Liver (tissue), 9 donors: ENCODE results near the gene PPP6R3. TPM values are rescaled to one million over a fixed set of nuclear protein-coding genes. Genes with fewer than 3 reads are reported as not detected.
"Not testable (repeated sequence)": the region's sequence is repeated elsewhere in the genome, so short reads cannot be mapped to it uniquely, and the experiment has no call there.

Source experiments
- DNase-seq: peaks from one replicate; pipeline ENCODE4 v3.0.0-alpha.2; 2017; ENCODE audit warnings: low spot score
- H3K27ac ChIP-seq, 2 donors: one replicate each; pipeline ENCODE4 v1.7.0; 2013; ENCODE audit warnings: inconsistent platforms in 2 of 2, low read length in 2 of 2, control low read depth in 1 of 2, low read depth in 1 of 2, mild to moderate bottlenecking in 1 of 2
- H3K27me3 ChIP-seq, 4 donors: one replicate each; pipeline versions ENCODE4 v1.6.1 to v1.7.0; 2013; ENCODE audit warnings: low read length in 3 of 4, inconsistent platforms in 1 of 4, mild to moderate bottlenecking in 1 of 4, moderate library complexity in 1 of 4; ENCODE audit not compliant: control insufficient read depth in 4 of 4, insufficient read depth in 4 of 4
- H3K36me3 ChIP-seq, 4 donors: one replicate each; pipeline versions ENCODE4 v1.6.1 to v1.7.0; 2013; ENCODE audit warnings: low read length in 3 of 4, mild to moderate bottlenecking in 3 of 4, low read depth in 1 of 4, moderate library complexity in 1 of 4; ENCODE audit not compliant: control insufficient read depth in 4 of 4, insufficient read depth in 3 of 4
- H3K4me1 ChIP-seq, 4 donors: one replicate each; pipeline versions ENCODE4 v1.6.1 to v1.7.0; 2013; ENCODE audit warnings: low read length in 3 of 4, mild to moderate bottlenecking in 3 of 4, moderate library complexity in 1 of 4; ENCODE audit not compliant: control insufficient read depth in 4 of 4, insufficient read depth in 4 of 4
- H3K4me3 ChIP-seq, 3 donors: one replicate each; pipeline versions ENCODE4 v1.6.1 to v1.7.0; 2013; ENCODE audit warnings: low read length in 3 of 3, control low read depth in 1 of 3, low read depth in 1 of 3, mild to moderate bottlenecking in 1 of 3
- H3K9ac ChIP-seq, 2 donors: one replicate each; pipeline ENCODE4 v1.7.0; 2013; ENCODE audit warnings: low read length in 2 of 2, mild to moderate bottlenecking in 2 of 2, moderate library complexity in 2 of 2, control low read depth in 1 of 2, low read depth in 1 of 2
- H3K9me3 ChIP-seq, 4 donors: one replicate each; pipeline versions ENCODE4 v1.6.1 to v1.7.0; 2013; ENCODE audit warnings: low read length in 3 of 4; ENCODE audit not compliant: control insufficient read depth in 4 of 4
- EGR1 ChIP-seq, 2 donors: IDR thresholded peaks; 2 replicates each; pipeline ENCODE4 v1.6.1; 2016 to 2018; ENCODE audit warnings: antibody characterized with exemption in 2 of 2, low read depth in 2 of 2
- FOXA1 ChIP-seq: IDR thresholded peaks from 2 replicates; pipeline ENCODE4 v1.6.1; 2016; ENCODE audit warnings: antibody characterized with exemption
- FOXA2 ChIP-seq: IDR thresholded peaks from 2 replicates; pipeline ENCODE4 v1.6.1; 2016; ENCODE audit warnings: antibody characterized with exemption
- GABPA ChIP-seq, 2 donors: IDR thresholded peaks in 1 of 2; conservative IDR thresholded peaks in 1 of 2; 2 replicates each; pipeline ENCODE4 v1.6.1; 2016; ENCODE audit warnings: antibody characterized with exemption in 2 of 2, mild to moderate bottlenecking in 1 of 2, moderate library complexity in 1 of 2
- HNF4A ChIP-seq, 2 donors: conservative IDR thresholded peaks; 2 replicates each; pipeline ENCODE4 v1.6.1; 2016; ENCODE audit warnings: antibody characterized with exemption in 2 of 2, mild to moderate bottlenecking in 2 of 2
- NR2F2 ChIP-seq: IDR thresholded peaks from 2 replicates; pipeline ENCODE4 v1.6.1; 2016; ENCODE audit warnings: antibody characterized with exemption
- REST ChIP-seq: IDR thresholded peaks from 2 replicates; pipeline ENCODE4 v1.6.1; 2016; ENCODE audit warnings: antibody characterized with exemption, mild to moderate bottlenecking
- RXRA ChIP-seq, 2 donors: IDR thresholded peaks; 2 replicates each; pipeline ENCODE4 v1.6.1; 2017 to 2018; ENCODE audit warnings: antibody characterized with exemption in 2 of 2, mild to moderate bottlenecking in 1 of 2
- SP1 ChIP-seq: IDR thresholded peaks from 2 replicates; pipeline ENCODE4 v1.6.1; 2018; ENCODE audit warnings: antibody characterized with exemption, mild to moderate bottlenecking
- YY1 ChIP-seq: IDR thresholded peaks from 2 replicates; pipeline ENCODE4 v1.6.1; 2016; ENCODE audit warnings: antibody characterized with exemption, mild to moderate bottlenecking
- WGBS: extraction: QIAGEN DNeasy Blood & Tissue Kit; methylation state at CpG from one replicate; pipeline ENCODE4 v1.1.7; 2013; 5-methylcytosine and 5-hydroxymethylcytosine counted together
- polyA plus RNA-seq, 2 donors: library from polyadenylated mRNA; stranded (reverse) in 1 of 2; unstranded in 1 of 2; fragments of 200-250 nt in 1 of 2; fragments of >200 nt in 1 of 2; fragmentation: Nextera tagmentation in 1 of 2; extraction: Ambion mirVana in 1 of 2; gene quantifications; one replicate each; pipeline versions ENCODE4 v1.2.1 to v1.2.3, GENCODE V29; 2013 to 2015
- total RNA-seq, 2 donors: library from RNA; depleted of rRNA; stranded (reverse); fragments of >200 nt; gene quantifications; one replicate each; pipeline ENCODE4 v1.2.3, GENCODE V29; 2014
- TF ChIP-seq, protein P1 (sequence below): fragments of 150-350 bp; IDR thresholded peaks from 2 replicates; pipeline ENCODE4 v1.5.1; 2017; ENCODE audit warnings: improper control_type of control experiment, low read depth, low read length; ENCODE audit not compliant: missing input control
- TF ChIP-seq, protein P2 (sequence below): IDR thresholded peaks from 2 replicates; pipeline ENCODE4 v1.6.1; 2016; ENCODE audit warnings: antibody characterized with exemption
- donor health status: healthy.
- donor health status: healthy.
- donor health status: healthy.
- donor health status: healthy.
- donor health status: healthy.

Gene PPP6R3
- total and polyA plus RNA-seq, 4 donors: 12.3 to 101 (median 58.1) TPM

- H3K27me3 ChIP-seq: no peaks in the 10 kb centered on the region
- no peak overlapping the region for H3K9ac ChIP-seq
- no peak overlapping the region for H3K4me3 ChIP-seq
- TF ChIP-seq EGR1 (IDR thresholded peaks at IDR 0.05; ENCODE audit: low read depth in 2 of 2): no peak
- TF ChIP-seq YY1: no peak
- no peak for TF ChIP-seq HNF4A (conservative IDR thresholded peaks at IDR 0.05)
- TF ChIP-seq, protein P1, sequence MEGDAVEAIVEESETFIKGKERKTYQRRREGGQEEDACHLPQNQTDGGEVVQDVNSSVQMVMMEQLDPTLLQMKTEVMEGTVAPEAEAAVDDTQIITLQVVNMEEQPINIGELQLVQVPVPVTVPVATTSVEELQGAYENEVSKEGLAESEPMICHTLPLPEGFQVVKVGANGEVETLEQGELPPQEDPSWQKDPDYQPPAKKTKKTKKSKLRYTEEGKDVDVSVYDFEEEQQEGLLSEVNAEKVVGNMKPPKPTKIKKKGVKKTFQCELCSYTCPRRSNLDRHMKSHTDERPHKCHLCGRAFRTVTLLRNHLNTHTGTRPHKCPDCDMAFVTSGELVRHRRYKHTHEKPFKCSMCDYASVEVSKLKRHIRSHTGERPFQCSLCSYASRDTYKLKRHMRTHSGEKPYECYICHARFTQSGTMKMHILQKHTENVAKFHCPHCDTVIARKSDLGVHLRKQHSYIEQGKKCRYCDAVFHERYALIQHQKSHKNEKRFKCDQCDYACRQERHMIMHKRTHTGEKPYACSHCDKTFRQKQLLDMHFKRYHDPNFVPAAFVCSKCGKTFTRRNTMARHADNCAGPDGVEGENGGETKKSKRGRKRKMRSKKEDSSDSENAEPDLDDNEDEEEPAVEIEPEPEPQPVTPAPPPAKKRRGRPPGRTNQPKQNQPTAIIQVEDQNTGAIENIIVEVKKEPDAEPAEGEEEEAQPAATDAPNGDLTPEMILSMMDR: no peak
- TF ChIP-seq REST: no peak
- no peak for TF ChIP-seq FOXA1
- no peak for TF ChIP-seq NR2F2
- TF ChIP-seq RXRA (IDR thresholded peaks at IDR 0.05): no peak
- TF ChIP-seq GABPA (IDR thresholded peaks at IDR 0.05 in 1 of 2, conservative IDR thresholded peaks at IDR 0.05 in 1 of 2): no peak
- TF ChIP-seq SP1: no peak
- TF ChIP-seq, protein P2, sequence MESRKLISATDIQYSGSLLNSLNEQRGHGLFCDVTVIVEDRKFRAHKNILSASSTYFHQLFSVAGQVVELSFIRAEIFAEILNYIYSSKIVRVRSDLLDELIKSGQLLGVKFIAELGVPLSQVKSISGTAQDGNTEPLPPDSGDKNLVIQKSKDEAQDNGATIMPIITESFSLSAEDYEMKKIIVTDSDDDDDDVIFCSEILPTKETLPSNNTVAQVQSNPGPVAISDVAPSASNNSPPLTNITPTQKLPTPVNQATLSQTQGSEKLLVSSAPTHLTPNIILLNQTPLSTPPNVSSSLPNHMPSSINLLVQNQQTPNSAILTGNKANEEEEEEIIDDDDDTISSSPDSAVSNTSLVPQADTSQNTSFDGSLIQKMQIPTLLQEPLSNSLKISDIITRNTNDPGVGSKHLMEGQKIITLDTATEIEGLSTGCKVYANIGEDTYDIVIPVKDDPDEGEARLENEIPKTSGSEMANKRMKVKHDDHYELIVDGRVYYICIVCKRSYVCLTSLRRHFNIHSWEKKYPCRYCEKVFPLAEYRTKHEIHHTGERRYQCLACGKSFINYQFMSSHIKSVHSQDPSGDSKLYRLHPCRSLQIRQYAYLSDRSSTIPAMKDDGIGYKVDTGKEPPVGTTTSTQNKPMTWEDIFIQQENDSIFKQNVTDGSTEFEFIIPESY: no peak
- TF ChIP-seq FOXA2: no peak
- peaks cover 0 to 5% (median 3%) of the 10 kb centered on the region in 4 donors for H3K9me3 ChIP-seq
- no peak for DNase-seq
- no peaks in the 10 kb centered on the region for H3K4me1 ChIP-seq
- WGBS: 97% methylated on average over 31 of the region's 31 CpGs
- peaks cover 33 to 90% (median 46%) of the 10 kb centered on the region in 4 donors for H3K36me3 ChIP-seq
- no peak overlapping the region for H3K27ac ChIP-seq
Measured at GRCh38 chr11:68433541-68433940, 27.0 kb upstream of the PPP6R3 start.

DNA sequence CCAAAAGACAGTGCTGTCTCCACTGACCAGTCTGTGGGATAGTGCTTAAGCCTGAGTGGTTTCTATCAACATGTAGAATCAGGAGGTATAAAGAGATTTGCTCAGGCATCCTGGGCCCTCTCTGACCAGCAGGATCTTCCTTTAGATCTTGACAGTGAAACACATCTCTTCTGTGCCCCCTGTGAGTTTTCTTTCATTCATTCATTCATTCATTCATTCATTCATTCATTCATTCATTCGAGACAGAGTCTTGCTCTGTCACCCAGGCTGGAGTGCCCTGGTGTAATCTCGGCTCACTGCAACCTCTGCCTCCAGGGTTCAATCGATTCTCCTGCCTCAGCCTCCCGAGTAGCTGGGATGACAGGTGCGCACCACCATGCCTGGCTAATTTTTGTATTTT is 26.4 kb upstream of the PPP6R3 start:
- not testable (repeated sequence) for H3K27me3 ChIP-seq, DNase-seq, H3K9me3 ChIP-seq, H3K27ac ChIP-seq, H3K4me3 ChIP-seq, H3K4me1 ChIP-seq, H3K9ac ChIP-seq
- 95% methylated on average over 5 of the region's 5 CpGs for WGBS
- H3K36me3 ChIP-seq: peaks cover 37 to 91% (median 49%) of the 10 kb centered on the region in 4 donors
